HG02623 (cell line): ENCODE measurements around the gene NBPF1.
A peak's percentile ranks its signal among the peaks of the same experiment; 100 is the strongest.
"Not testable (repeated sequence)": the region's sequence is repeated elsewhere in the genome, so short reads cannot be mapped to it uniquely, and the experiment has no call there.

Source experiments
- ATAC-seq: cut with Tn5 transposase; IDR thresholded peaks from one replicate; pipeline ENCODE4 v1.9.1; 2021; ENCODE audit warnings: moderate library complexity; ENCODE audit not compliant: unreplicated experiment

NBPF1 gene

DNA sequence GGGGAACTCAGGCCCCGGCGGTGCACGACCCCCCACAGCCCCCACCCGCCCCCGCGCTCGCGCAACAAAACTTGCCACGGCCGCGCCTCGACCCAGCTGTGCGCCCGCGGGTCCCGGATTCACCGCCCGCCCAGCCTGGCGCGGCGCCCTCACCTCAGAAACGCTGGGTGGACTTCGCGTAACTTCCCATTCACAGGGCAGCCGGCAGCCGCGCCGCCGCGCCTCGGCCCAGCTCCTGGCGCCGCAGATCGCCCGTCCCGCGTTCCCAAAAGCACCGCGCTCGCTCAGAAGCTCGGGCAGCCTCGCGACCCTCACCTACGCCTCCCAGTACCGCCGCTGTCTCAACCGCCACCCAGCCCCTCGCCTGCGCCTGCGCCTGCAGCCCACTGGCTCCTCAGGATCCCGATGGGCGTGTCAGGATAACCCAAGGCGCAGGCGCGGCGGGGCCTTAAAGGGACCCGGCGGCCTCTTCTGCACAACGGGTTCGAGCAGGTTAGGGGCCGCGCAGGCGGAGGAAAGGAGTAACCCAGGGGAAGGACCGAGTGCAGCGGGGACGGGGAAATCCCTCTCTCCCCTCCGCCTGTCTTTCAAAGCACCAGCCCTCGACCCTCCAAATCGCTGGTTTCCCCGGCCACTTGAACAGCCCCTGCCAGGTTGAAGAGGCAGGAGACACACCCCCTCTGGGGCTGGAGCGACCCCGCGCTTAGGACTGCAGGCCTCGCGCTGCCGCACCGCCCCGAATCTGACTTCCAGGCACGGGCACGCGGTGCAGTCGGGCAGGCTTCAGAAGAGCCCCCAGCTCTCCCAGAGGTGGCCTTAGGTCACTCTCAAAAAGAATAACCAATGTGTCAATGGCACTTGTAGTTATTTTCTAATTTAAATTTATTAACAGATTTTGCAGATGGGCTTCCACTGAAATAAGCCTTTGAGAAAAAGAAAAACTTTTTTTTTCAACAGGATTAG, at the start of gene NBPF1:
Gene NBPF1, minus strand, starts transcription at position 380 of the 963 bp plus-strand sequence.
- peak; percentile 80 for ATAC-seq

DNA sequence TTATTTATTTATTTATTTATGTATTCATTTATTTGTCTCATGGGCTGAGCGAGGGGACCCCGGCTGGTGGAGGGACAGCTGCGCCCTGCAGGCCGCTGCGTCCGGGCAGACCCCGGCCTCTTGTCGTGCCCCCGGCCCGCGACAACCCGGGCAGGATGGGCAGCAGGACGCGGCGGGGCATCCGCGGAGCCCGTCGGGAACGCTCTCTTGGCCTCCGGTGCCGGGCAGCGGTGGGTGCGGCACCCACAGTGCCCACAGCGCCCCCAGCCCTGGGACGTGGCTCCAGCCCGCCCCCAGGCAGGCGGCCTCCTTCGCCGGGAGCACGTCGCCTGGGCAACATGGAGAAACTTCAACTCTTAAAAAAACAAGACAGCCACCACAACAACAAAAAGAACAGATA, 44.9 kb upstream of the NBPF1 start:
- not testable (repeated sequence) for ATAC-seq

DNA sequence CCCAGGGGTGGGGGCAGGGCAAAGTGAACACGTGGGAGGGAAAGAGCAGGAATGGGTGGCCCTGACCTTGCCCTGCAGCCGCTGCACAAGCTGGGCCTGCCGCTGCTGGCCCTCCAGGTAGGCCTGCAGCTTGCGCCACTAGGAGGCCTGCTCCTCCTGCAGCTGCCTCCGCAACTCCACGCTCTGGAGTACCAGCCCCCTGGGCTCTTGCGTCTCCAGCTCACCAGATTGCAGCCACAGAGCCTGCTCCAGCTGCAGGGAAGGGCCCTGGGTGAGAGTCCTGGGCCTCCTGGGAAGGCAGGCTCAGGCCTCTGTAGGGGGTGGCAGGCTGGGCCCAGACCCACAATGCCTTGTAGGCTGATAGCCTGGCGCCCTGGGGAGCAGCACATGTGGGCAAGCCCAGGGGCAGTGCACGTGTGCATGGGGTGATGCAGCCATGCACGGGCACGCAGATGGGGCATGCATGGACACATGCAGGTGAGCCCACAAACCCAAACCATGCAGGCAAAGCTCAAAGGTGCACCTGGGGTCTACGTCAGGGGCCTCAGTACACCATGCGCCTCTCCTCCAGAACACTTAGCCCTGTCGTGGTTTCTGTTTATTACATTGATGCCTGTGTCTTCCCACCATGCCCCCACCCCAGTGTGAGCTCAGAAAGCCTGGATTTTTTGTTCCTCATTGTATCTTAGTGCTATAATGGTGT, 43.8 kb upstream of the NBPF1 start:
- ATAC-seq: not testable (repeated sequence)

DNA sequence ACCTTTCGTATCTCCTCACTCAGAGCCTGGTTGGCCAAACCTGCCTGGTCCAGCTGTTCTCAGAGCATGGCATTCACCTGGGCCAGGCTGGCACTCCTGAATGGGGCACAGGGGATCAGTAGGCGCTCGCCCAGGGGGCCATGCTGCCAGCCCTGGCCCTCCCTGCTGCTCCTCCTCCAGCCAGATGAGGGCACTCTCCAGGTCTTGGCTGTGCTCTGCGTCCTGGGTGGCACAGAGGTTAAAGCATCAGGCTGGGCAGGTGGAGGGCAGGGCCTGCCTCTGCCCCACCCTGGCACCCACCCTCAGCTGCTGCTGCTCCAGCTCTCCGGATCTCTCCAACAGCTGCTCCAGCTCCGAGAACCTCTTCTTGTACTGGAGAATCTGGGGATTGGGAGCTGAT, 43.2 kb upstream of the NBPF1 start:
- not testable (repeated sequence) for ATAC-seq

DNA sequence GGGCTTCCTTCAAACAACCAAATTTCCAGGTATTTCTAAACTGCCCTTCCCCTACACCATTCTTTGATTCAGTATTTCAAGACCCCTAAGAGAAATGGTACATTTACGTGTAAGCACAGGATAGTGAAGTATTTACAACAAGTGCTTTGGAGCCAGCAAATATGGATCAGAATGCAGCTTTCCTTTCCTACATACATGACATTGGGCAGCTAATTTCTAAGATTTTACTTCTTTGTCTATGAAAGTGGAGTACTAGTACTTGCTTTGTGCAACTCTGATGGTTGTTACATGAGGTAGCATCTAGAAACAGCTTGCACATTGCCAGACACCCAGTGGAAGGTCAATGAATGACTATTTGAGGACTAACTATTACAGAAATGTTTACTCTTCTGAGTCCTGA, 38.2 kb upstream of the NBPF1 start:
- ATAC-seq: not testable (repeated sequence)

DNA sequence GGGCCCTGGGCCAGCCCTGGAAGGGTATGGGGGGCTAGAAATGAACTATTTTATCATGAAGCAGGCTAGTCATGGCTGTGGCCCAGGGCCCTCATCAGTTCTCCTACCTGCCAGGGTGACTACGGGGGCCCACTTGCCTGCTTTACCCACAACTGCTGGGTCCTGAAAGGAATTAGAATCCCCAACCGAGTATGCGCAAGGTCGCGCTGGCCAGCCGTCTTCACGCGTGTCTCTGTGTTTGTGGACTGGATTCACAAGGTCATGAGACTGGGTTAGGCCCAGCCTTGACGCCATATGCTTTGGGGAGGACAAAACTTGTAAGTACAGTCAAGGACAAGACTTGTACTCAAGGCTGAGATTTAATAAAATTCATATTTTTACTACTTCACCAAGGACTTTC, 36.6 kb upstream of the NBPF1 start:
- ATAC-seq: not testable (repeated sequence)

DNA sequence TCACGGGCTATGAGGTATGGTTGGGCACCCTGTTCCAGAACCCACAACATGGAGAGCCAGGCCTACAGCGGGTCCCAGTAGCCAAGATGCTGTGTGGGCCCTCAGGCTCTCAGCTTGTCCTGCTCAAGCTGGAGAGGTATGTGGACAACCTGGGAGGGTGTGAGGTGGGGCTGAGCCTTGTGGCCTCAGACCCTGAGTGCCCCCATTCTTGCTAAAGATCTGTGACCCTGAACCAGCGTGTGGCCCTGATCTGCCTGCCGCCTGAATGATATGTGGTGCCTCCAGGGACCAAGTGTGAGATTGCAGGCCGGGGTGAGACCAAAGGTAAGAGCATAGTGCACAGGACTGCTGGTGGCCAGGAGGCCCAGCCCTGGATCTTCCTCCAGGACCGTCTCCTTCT, 36.0 kb upstream of the NBPF1 start:
- ATAC-seq: not testable (repeated sequence)

DNA sequence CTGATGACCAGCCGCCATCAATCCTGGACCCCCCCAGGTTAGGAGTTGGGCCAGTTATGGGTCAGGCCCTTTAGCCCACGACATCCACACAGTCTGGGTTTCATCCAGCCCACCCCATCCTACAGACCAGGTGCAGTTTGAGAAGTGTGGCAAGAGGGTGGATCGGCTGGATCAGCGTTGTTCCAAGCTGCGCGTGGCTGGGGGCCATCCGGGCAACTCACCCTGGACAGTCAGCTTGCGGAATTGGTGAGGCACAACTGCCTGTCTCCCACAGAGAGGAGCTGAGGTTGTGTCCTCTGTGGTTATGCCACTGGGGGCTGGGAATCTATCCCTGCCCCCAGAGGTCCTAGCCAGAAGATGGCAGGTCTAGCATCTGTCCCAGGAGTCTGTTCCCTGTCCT, 35.4 kb upstream of the NBPF1 start:
- not testable (repeated sequence) for ATAC-seq

DNA sequence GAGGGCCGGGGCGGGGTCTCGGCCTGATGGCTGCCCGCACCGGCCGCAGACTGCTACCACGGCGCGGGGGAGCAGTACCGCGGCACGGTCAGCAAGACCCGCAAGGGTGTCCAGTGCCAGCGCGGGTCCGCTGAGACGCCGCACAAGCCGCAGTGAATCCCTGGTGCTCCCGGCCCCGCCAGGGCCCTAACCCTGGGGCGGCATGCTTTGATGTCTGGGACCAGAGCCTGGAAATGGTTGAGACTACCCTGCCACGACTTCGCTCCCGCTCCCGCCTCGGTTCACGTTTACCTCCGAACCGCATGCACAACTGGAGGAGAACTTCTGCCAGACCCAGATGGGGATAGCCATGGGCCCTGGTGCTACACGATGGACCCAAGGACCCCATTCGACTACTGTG, 34.9 kb upstream of the NBPF1 start:
- not testable (repeated sequence) for ATAC-seq

DNA sequence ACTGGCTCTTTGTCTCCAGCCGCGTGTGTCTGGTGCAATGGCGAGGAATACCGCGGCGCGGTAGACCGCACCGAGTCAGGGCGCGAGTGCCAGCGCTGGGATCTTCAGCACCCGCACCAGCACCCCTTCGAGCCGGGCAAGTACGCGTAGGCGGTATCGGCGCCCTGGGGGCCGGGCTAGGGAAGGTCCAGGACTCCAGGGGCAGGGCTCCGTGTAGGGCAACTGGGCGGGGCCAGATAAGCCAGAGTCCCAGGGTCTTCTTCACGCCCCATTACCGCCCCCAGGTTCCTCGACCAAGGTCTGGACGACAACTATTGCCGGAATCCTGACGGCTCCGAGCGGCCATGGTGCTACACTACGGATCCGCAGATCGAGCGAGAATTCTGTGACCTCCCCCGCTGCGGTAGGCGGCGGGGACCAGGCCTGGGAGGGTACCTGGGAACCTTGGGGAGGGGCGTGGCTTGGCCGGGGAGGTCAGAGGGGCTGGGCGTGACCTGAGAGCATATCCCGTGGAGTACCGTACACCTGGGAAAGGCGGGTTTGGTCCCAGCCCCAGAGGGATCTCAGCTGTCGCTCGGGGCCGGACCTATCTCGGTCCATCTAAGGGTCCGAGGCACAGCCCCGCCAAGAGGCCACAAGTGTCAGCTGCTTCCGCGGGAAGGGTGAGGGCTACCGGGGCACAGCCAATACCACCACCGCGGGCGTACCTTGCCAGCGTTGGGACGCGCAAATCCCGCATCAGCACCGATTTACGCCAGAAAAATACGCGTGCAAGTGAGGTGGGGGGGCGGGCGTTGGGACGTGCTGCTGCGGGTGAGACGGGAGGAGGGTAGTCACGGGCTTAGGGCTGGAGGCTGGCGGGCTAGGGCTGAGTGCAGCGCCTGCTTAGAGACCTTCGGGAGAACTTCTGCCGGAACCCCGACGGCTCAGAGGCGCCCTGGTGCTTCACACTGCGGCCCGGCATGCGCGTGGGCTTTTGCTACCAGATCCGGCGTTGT, 34.1 kb upstream of the NBPF1 start:
- not testable (repeated sequence) for ATAC-seq

DNA sequence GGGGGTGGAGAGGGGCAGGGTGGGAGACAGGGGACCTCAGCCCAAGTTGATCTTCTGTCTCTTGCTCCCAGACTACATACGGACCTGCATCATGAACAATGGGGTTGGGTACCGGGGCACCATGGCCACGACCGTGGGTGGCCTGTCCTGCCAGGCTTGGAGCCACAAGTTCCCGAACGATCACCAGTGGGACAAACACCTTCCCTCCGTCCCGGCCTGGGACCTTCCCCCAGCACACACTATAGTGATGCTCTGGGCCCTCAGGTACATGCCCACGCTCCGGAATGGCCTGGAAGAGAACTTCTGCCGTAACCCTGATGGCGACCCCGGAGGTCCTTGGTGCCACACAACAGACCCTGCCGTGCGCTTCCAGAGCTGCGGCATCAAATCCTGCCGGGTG, 33.4 kb upstream of the NBPF1 start:
- ATAC-seq: not testable (repeated sequence)

DNA sequence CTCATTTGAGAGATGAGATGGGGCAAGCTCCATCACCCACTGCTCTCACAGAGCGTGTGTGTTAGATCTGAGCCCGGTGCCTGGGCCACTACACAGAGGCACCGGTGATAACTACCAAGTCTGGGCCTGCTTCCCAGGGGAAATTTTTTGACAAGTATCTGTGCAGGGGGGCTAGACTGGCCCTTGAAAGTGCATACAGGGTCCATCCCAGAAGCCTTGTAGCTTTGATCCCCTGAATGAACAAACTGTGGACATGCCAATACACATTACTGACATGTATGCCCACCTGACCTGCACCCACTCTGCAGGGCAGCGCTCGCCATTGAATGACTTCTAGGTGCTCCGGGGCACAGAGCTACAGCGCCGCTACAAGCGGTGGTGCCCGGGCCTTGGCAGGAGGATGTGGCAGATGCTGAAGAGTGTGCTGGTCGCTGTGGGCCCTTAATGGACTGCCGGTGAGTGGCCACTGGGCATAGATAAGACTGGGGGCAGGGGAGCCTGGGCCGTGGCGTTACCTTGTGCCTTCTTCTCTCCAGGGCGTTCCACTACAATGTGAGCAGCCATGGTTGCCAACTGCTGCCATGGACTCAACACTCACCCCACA, 32.8 kb upstream of the NBPF1 start:
- ATAC-seq: not testable (repeated sequence)

DNA sequence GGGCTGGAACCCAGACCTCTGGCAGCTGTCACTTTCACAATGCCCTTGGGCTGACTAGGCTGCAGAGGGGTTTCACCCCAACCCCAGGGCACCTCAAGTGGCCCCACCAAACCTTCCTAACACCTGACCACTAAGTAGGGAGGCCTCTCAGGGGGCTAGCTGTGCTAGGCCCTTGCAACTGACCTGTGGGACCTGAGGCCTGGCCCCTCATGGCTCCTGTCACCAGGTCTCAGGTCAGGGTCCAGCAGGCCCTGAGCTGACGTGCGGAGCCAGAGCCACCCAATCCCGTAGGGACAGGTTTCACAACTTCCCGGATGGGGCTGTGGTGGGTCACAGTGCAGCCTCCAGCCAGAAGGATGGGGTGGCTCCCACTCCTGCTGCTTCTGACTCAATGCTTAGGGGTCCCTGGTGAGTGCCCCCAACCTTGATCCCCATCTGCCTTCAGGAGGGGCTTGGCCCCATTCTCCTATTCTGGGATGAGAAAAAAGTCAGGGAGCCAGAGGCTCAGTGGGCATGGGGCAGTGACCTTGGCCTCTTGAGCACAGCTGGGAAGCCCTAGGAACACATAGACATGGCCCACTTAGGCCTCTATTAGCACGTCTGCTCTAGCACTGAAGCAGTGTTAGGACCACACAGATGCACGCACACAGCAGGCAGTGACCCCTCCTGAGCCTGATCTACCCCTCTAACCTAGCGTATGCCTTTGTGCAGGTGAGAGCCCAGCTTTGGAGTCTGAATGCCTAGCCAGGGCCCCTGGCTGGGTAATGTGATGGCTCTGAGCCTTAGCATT, 32.1 kb upstream of the NBPF1 start:
- ATAC-seq: not testable (repeated sequence)

DNA sequence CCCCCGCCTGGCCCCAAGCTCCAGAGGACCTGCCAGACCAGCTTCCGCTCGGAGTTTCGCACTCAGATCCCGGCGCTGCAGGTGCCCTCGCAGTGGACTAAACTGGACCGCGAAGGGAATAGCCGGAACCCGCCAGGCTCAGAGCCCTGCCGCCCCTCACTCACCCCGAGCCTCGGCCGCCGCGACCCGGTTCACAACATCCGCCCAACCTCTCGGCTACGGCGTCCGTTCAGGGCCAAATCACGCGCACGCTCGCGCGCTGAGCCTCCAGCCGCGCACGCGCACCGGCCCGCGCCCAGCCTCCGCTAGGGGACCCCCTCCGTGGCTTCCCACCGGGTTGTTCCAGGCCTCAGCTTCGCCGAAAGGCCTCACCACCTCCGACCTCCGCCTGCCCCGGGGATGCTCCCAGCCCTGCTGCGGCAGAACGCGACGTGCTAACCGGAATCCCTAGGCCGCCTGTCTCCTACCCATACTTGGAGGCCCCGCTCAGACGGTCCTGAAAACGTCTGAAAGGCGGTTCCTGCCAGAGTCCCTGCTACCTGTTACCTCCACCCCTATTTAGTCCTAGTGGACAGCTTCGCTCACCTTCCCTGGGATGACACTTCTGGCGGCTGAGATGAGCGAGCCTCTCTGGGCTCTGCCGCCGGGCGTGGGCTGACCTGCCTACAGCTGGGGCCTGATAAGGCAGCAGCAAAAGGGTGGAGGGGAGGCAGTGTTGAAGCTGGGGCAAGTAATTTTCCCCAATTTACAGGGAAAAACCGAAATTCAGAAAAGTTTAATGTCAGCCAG, 31.3 kb upstream of the NBPF1 start:
- ATAC-seq: peak; percentile 77

DNA sequence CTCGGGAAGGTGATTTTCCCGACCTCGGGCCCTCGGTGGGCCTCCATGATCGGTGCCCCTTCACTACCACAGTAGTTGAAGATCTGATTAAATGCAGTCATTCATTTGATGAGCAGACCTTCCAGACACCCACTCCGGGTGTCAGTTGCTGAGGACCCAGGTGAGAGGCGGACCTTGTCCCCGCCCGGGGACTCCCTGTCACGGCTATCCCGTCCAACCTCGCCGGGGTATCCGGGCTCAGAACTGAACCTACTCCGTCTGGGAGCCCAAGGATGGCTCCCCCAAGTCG, 30.8 kb upstream of the NBPF1 start:
- peak; percentile 25 for ATAC-seq

DNA sequence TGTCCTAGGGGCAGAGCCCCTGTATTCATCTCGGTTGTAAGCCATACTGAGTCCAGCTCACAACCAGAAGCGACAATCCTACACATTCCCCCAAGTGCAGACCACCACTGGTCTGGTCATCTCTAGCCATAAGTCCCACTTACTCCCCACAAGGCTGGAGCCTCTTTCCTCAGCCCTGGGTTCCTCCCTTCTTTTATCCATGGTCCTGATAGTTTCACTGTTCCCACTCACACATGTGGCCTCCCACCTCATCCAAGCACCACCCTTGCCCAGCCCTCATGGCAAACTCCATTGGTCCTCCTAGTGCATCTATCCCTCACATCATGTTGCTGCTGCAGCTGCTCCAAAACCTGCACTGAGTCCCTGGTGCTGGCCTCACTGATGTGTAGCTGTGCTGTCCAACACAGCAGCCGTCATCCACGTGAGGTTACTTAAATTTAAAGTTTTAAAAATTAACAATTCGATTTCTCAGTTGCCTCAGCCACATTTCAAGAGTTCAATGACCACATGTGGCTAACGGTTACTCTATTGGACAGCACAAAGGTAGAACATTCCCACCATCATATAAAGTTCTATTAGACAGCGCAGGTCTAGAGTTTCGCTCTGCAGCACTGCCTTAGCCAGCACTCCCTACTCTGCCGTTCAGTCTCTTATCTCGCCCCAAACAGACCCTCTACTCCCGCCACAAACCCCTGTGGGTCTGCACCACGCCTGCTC, 30.3 kb upstream of the NBPF1 start:
- ATAC-seq: not testable (repeated sequence)

DNA sequence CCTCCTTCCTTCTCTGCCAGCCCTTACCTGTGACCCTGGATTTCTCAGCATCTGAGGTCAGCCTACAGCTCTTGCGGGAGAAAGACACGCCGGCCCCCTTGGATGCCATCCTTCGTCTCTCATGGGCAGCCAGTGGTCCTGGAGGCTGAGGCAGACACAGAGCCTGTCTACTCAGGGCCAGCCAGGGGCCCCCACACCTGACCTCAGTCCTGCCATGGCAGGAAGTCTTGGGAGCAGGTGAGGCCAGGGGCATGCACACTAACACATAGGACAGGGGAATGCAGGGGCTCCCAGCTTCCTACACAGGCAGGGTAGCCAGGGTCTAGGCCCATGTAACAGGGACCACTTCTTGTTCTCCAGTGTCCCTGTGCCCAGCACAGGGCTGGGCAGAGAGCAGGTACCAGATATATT, 29.6 kb upstream of the NBPF1 start:
- not testable (repeated sequence) for ATAC-seq
